ENCODE measurements around the gene FAM20B. TPM values are rescaled to one million over a fixed set of nuclear protein-coding genes. Genes with fewer than 3 reads are reported as not detected.

FAM20B gene
- total and polyA plus RNA-seq, 5 donors from 2014 or later, result 4.2 to 14.1 (median 8.1) TPM

- Mint-ChIP-seq H3K36me3 (peaks cover 18% of the 10 kb centered on the region), H3K27ac (no peak overlapping the region), H3K4me3 (no peak overlapping the region), H3K27me3 (no peaks in the 10 kb centered on the region), H3K9me3 (no peaks in the 10 kb centered on the region), H3K4me1 (peaks cover 0 to 4% (median under 1%) of the 10 kb centered on the region in 4 donors)
- ATAC-seq (ENCODE audit: low read depth in 2 of 2) (no peak), DNase-seq (no peak)
- no peaks in the 10 kb centered on the region for H3K4me1 ChIP-seq (ENCODE audit: control insufficient read depth, insufficient read depth, low read length, poor library complexity, severe bottlenecking)
- H3K9me3 ChIP-seq (ENCODE audit: control insufficient read depth in 2 of 2, low read length in 2 of 2), result no peaks in the 10 kb centered on the region
- no peak overlapping the region for H3K27ac ChIP-seq (ENCODE audit: insufficient read depth, low read length, poor library complexity, severe bottlenecking)
- no peaks in the 10 kb centered on the region for H3K27me3 ChIP-seq (ENCODE audit: control insufficient read depth, insufficient read depth, low read length)
- no peak overlapping the region for H3K4me3 ChIP-seq (ENCODE audit: low read depth, low read length)
- peaks cover 15% of the 10 kb centered on the region for H3K36me3 ChIP-seq (ENCODE audit: control insufficient read depth, insufficient read depth, low read length)
Measured at GRCh38 chr1:179103999-179104398, 78.3 kb downstream of the FAM20B start.

DNA sequence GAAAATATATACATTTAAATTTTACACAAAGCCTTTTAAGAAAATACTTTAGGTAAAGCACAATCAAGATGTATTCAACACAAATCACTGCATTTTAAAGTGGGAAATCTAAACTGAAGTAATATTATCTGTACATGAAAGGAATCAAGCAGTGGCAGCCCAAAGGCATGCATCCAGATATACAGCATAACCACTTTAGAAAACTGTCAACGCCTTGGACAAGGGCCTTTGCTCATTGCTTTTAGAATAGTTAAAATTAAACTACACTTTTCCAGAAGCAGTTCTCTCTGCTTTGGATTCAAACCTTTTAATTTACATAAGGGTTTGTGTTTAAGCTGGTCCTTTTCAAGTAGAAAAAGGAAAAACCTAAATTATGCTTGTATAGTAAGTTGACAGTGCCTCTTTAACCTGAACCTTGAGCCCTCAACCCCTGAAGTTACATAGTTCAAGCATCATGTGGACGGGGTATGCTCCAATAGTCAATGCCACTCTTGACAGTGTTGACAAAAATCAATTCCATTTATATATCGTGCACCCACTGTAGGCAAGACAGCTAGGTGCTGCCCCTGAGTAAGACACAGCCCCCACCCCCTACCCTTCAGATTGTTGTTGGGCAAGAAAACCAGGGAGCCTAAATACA is 79.0 kb downstream of the FAM20B start:
- H3K36me3 ChIP-seq (ENCODE audit: control insufficient read depth, insufficient read depth, low read length), result peaks cover 18% of the 10 kb centered on the region
- H3K9me3 ChIP-seq (ENCODE audit: control insufficient read depth in 2 of 2, low read length in 2 of 2), result no peaks in the 10 kb centered on the region
- DNase-seq (no peak), ATAC-seq (ENCODE audit: low read depth in 2 of 2) (no peak)
- H3K4me3 ChIP-seq (ENCODE audit: low read depth, low read length), result no peak overlapping the region
- H3K4me1 Mint-ChIP-seq, result peaks cover 0 to 4% (median 2%) of the 10 kb centered on the region in 4 donors
- H3K27ac ChIP-seq (ENCODE audit: insufficient read depth, low read length, poor library complexity, severe bottlenecking), result no peak overlapping the region
- no peaks in the 10 kb centered on the region for H3K27me3 ChIP-seq (ENCODE audit: control insufficient read depth, insufficient read depth, low read length)
- no peaks in the 10 kb centered on the region for H3K9me3 Mint-ChIP-seq
- H3K27ac Mint-ChIP-seq, result no peak overlapping the region
- H3K4me1 ChIP-seq (ENCODE audit: control insufficient read depth, insufficient read depth, low read length, poor library complexity, severe bottlenecking), result no peaks in the 10 kb centered on the region
- H3K4me3 Mint-ChIP-seq, result no peak overlapping the region
- no peaks in the 10 kb centered on the region for H3K27me3 Mint-ChIP-seq
- peaks cover 23% of the 10 kb centered on the region for H3K36me3 Mint-ChIP-seq

GRCh38 chr1:179105393-179105792 is 79.7 kb downstream of the FAM20B start:
- Histone ChIP-seq H3K4me1 (ENCODE audit: control insufficient read depth, insufficient read depth, low read length, poor library complexity, severe bottlenecking) (no peaks in the 10 kb centered on the region), H3K36me3 (ENCODE audit: control insufficient read depth, insufficient read depth, low read length) (peaks cover 25% of the 10 kb centered on the region), H3K4me3 (ENCODE audit: low read depth, low read length) (no peak overlapping the region), H3K27ac (ENCODE audit: insufficient read depth, low read length, poor library complexity, severe bottlenecking) (no peak overlapping the region), H3K9me3 (ENCODE audit: control insufficient read depth in 2 of 2, low read length in 2 of 2) (no peaks in the 10 kb centered on the region), H3K27me3 (ENCODE audit: control insufficient read depth, insufficient read depth, low read length) (no peaks in the 10 kb centered on the region)
- peak overlapping the region in 2 of 3 donors; percentile 12 to 14 for H3K27ac Mint-ChIP-seq
- peaks cover 0 to 4% (median 2%) of the 10 kb centered on the region in 4 donors for H3K4me1 Mint-ChIP-seq
- no peaks in the 10 kb centered on the region for H3K27me3 Mint-ChIP-seq
- no peaks in the 10 kb centered on the region for H3K9me3 Mint-ChIP-seq
- no peak overlapping the region for H3K4me3 Mint-ChIP-seq
- DNase-seq (peak in 2 of 3 donors; percentile 10 to 23), ATAC-seq (ENCODE audit: low read depth in 2 of 2) (peak in 1 of 2 donors; percentile 47)
- peaks cover 28% of the 10 kb centered on the region for H3K36me3 Mint-ChIP-seq

DNA sequence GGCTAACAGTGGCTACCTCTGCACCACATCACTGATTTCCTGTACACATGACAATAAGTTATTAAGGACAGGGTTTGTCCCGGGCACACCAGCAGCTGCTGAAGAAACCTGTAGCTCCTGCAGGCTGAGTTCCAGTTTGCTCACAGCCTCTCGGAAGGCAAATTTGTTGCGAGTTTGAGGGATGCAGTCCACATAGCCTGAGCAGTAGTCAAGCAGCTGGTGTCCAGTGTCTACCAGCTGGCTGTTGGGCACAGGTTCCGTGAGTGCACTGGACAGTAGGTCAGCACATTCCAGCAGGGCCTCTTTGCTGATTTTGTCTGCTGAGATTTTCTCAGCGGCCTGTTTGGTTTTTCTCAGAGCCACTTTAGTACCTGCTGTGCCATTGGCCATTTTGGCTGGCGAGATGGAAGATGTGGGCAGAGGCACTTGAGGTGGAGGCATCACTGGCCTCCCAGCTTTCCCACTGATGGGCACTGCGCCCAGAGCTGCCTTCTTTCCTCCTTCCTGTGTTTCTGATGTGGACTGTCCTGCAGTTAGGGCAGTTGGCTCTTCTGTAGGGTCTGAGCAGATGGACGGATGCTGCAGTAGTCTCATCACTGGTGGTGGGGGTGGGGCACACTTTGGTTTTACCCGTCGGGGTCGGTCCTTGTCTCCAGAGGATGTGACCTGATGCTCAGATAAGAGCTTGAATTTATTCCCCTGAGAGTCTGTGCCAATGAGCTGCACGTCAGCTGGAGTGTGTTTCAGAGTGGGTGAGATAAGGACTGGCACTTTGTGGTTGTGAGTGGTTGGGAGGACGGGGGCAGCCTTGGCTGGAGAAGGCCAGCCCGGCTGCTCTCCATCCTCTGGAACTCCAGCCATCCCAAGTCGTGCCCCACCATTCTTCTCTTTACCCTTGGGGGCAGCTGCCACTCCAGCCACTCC is 82.3 kb downstream of the FAM20B start:
- DNase-seq (no peak), ATAC-seq (ENCODE audit: low read depth in 2 of 2) (no peak)
- Histone ChIP-seq H3K9me3 (ENCODE audit: control insufficient read depth in 2 of 2, low read length in 2 of 2) (no peaks in the 10 kb centered on the region), H3K27ac (ENCODE audit: insufficient read depth, low read length, poor library complexity, severe bottlenecking) (no peak overlapping the region), H3K4me3 (ENCODE audit: low read depth, low read length) (no peak overlapping the region), H3K4me1 (ENCODE audit: control insufficient read depth, insufficient read depth, low read length, poor library complexity, severe bottlenecking) (no peaks in the 10 kb centered on the region), H3K36me3 (ENCODE audit: control insufficient read depth, insufficient read depth, low read length) (peaks cover 37% of the 10 kb centered on the region), H3K27me3 (ENCODE audit: control insufficient read depth, insufficient read depth, low read length) (no peaks in the 10 kb centered on the region)
- no peaks in the 10 kb centered on the region for H3K9me3 Mint-ChIP-seq
- no peaks in the 10 kb centered on the region for H3K27me3 Mint-ChIP-seq
- peak overlapping the region in 1 of 3 donors; percentile 15 for H3K27ac Mint-ChIP-seq
- peaks cover 31% of the 10 kb centered on the region for H3K36me3 Mint-ChIP-seq
- no peak overlapping the region for H3K4me3 Mint-ChIP-seq
- peaks cover 0 to 4% (median under 1%) of the 10 kb centered on the region in 4 donors for H3K4me1 Mint-ChIP-seq

DNA sequence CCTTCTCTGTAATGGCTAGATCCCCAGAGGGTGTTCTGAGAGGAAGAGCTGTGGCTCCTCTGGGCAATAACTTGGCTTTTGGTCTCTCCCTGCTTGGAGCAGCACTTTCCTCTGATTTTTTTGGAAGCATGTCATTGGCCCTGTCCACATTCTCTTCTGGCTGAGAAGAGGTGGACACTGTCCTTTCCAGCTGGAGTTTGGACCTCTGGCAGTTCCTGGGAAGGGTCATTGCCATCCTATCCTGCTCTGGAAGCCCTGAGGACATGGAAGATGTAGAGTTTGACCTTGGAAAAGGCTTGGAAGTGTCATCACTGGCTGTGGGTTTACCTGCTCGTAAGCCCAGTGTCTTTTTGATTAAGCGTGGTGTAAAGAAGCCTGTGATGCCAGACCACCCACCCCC is 83.0 kb downstream of the FAM20B start:
- H3K4me1 Mint-ChIP-seq, result peaks cover 0 to 4% (median under 1%) of the 10 kb centered on the region in 4 donors
- peaks cover 35% of the 10 kb centered on the region for H3K36me3 Mint-ChIP-seq
- Histone ChIP-seq H3K4me1 (ENCODE audit: control insufficient read depth, insufficient read depth, low read length, poor library complexity, severe bottlenecking) (no peaks in the 10 kb centered on the region), H3K4me3 (ENCODE audit: low read depth, low read length) (no peak overlapping the region), H3K27me3 (ENCODE audit: control insufficient read depth, insufficient read depth, low read length) (no peaks in the 10 kb centered on the region), H3K27ac (ENCODE audit: insufficient read depth, low read length, poor library complexity, severe bottlenecking) (no peak overlapping the region), H3K36me3 (ENCODE audit: control insufficient read depth, insufficient read depth, low read length) (peaks cover 37% of the 10 kb centered on the region), H3K9me3 (ENCODE audit: control insufficient read depth in 2 of 2, low read length in 2 of 2) (no peaks in the 10 kb centered on the region)
- peak overlapping the region in 1 of 3 donors; percentile 63 for H3K27ac Mint-ChIP-seq
- ATAC-seq (ENCODE audit: low read depth in 2 of 2), result no peak
- no peaks in the 10 kb centered on the region for H3K9me3 Mint-ChIP-seq
- no peaks in the 10 kb centered on the region for H3K27me3 Mint-ChIP-seq
- DNase-seq, result no peak
- H3K4me3 Mint-ChIP-seq, result no peak overlapping the region

DNA sequence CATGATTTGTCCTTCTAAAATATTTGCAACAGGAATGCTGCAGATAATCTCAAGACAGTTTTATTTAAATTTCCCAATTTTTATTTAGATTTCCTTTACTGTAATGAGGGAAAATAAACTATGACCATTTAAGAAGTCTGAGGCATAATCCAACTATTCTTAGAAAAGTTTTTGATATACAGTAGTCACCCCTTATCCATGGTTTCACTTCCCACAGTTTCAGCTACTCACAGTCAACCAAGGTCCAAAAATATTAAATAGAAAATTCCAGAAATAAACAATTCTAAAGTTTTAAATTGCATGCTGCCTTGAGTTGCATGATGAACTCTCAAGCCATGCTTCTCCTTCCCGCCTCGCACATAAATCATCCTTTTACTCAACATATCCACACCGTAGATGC is 89.5 kb downstream of the FAM20B start:
- H3K27ac Mint-ChIP-seq, result no peak overlapping the region
- Histone ChIP-seq H3K4me1 (ENCODE audit: control insufficient read depth, insufficient read depth, low read length, poor library complexity, severe bottlenecking) (no peaks in the 10 kb centered on the region), H3K9me3 (ENCODE audit: control insufficient read depth in 2 of 2, low read length in 2 of 2) (no peaks in the 10 kb centered on the region), H3K27me3 (ENCODE audit: control insufficient read depth, insufficient read depth, low read length) (no peaks in the 10 kb centered on the region), H3K36me3 (ENCODE audit: control insufficient read depth, insufficient read depth, low read length) (peaks cover 34% of the 10 kb centered on the region), H3K4me3 (ENCODE audit: low read depth, low read length) (no peak overlapping the region), H3K27ac (ENCODE audit: insufficient read depth, low read length, poor library complexity, severe bottlenecking) (no peak overlapping the region)
- DNase-seq (no peak), ATAC-seq (ENCODE audit: low read depth in 2 of 2) (no peak)
- no peak overlapping the region for H3K4me3 Mint-ChIP-seq
- H3K36me3 Mint-ChIP-seq, result peaks cover 32% of the 10 kb centered on the region
- no peaks in the 10 kb centered on the region for H3K9me3 Mint-ChIP-seq
- H3K4me1 Mint-ChIP-seq, result peaks cover 5 to 6% (median 5%) of the 10 kb centered on the region in 4 donors
- H3K27me3 Mint-ChIP-seq, result no peaks in the 10 kb centered on the region

- no peaks in the 10 kb centered on the region for H3K4me1 ChIP-seq (ENCODE audit: control insufficient read depth, insufficient read depth, low read length, poor library complexity, severe bottlenecking)
- H3K9me3 Mint-ChIP-seq, result no peaks in the 10 kb centered on the region
- H3K27me3 ChIP-seq (ENCODE audit: control insufficient read depth, insufficient read depth, low read length), result no peaks in the 10 kb centered on the region
- peaks cover 15% of the 10 kb centered on the region for H3K36me3 ChIP-seq (ENCODE audit: control insufficient read depth, insufficient read depth, low read length)
- no peak for ATAC-seq (ENCODE audit: low read depth in 2 of 2)
- no peak for DNase-seq
- H3K4me3 ChIP-seq (ENCODE audit: low read depth, low read length), result no peak overlapping the region
- peak overlapping the region in 1 of 3 donors; percentile 31 for H3K27ac Mint-ChIP-seq
- no peaks in the 10 kb centered on the region for H3K27me3 Mint-ChIP-seq
- H3K4me3 Mint-ChIP-seq, result no peak overlapping the region
- H3K9me3 ChIP-seq (ENCODE audit: control insufficient read depth in 2 of 2, low read length in 2 of 2), result no peaks in the 10 kb centered on the region
- peaks cover 28% of the 10 kb centered on the region for H3K36me3 Mint-ChIP-seq
- H3K4me1 Mint-ChIP-seq, result peaks cover 2 to 13% (median 8%) of the 10 kb centered on the region in 4 donors
- no peak overlapping the region for H3K27ac ChIP-seq (ENCODE audit: insufficient read depth, low read length, poor library complexity, severe bottlenecking)
Measured at GRCh38 chr1:179119513-179119912, 93.8 kb downstream of the FAM20B start.
